HTERT RPE-1 (cell line): Measurements from ENCODE around the gene UBQLN4.

Experiments
- in situ Hi-C: fragments of 300-500 bp; cut with MboI; formaldehyde crosslinking; loops from 4 replicates; pipeline ENCODE4 v1.14.3; 2020; ENCODE audit warnings: low sequenced_read_pairs

Gene UBQLN4

GRCh38 chr1:156019946-156020292 is 33.7 kb downstream of the UBQLN4 start:
- in situ Hi-C loops, result no loop called here

- in situ Hi-C loops, result no loop called here
These were observed 38.8 kb downstream of the UBQLN4 start for GRCh38 chr1:156014829-156015228.

GRCh38 chr1:156012051-156012817 is 41.4 kb downstream of the UBQLN4 start:
- in situ Hi-C loops, result no loop called here

- in situ Hi-C loops, result no loop called here
These were observed 44.2 kb downstream of the UBQLN4 start for GRCh38 chr1:156009404-156009803.

- in situ Hi-C loops, result no loop called here
These were observed 46.8 kb downstream of the UBQLN4 start for GRCh38 chr1:156006666-156007376.

GRCh38 chr1:156004843-156005584 is 48.6 kb downstream of the UBQLN4 start:
- in situ Hi-C loops, result no loop called here

- in situ Hi-C loops, result no loop called here
These were observed 49.7 kb downstream of the UBQLN4 start for GRCh38 chr1:156003923-156004188.

GRCh38 chr1:156002188-156002911 is 51.2 kb downstream of the UBQLN4 start:
- in situ Hi-C loops, result no loop called here

GRCh38 chr1:156001662-156002171 is 51.9 kb downstream of the UBQLN4 start:
- in situ Hi-C loops, result no loop called here

GRCh38 chr1:156001021-156001661 is 52.5 kb downstream of the UBQLN4 start:
- in situ Hi-C loops, result no loop called here

- in situ Hi-C loops, result no loop called here
These were observed 53.6 kb downstream of the UBQLN4 start for GRCh38 chr1:155999964-156000363.

- in situ Hi-C loops, result no loop called here
These were observed 57.4 kb downstream of the UBQLN4 start for GRCh38 chr1:155996166-155996565.

GRCh38 chr1:155993595-155993994 is 60.0 kb downstream of the UBQLN4 start:
- in situ Hi-C loops, result no loop called here

GRCh38 chr1:155990005-155990739 is 63.4 kb downstream of the UBQLN4 start:
- in situ Hi-C loops, result no loop called here

- in situ Hi-C loops, result no loop called here
These were observed 64.2 kb downstream of the UBQLN4 start for GRCh38 chr1:155989242-155990004.
